Activated naive CD4-positive, alpha-beta T cell treated with anti-CD3 and anti-CD28 coated beads, Interleukin-2, amount 10 ng/mL, durations not matched to agents 7 days and 5 days (primary cell): Measurements from ENCODE around the gene HHIPL1.

Source experiments
- CTCF ChIA-PET: fragments of 350-600 bp; sonication (Branson Sonifier 250); formaldehyde crosslinking; loops from one replicate; lab custom pipeline; 2021; ENCODE audit warnings: antibody characterized with exemption; lab: Charles Lee
- DNase-seq: peaks from one replicate; pipeline ENCODE4 v3.0.0-alpha.2; 2020
- H3K27ac Mint-ChIP-seq: one replicate; pipeline ENCODE4 v1.8.0; 2021; ENCODE audit warnings: mild to moderate bottlenecking, moderate library complexity, mixed read lengths
- H3K27me3 Mint-ChIP-seq: one replicate; pipeline ENCODE4 v1.8.0; 2021; ENCODE audit warnings: mild to moderate bottlenecking, mixed read lengths
- H3K36me3 Mint-ChIP-seq: one replicate; pipeline ENCODE4 v1.8.0; 2021; ENCODE audit warnings: mixed read lengths
- H3K4me1 Mint-ChIP-seq: one replicate; pipeline ENCODE4 v1.8.0; 2021; ENCODE audit warnings: mixed read lengths
- H3K4me3 Mint-ChIP-seq: one replicate; pipeline ENCODE4 v1.8.0; 2021; ENCODE audit warnings: mild to moderate bottlenecking, moderate library complexity, mixed read lengths
- H3K9me3 Mint-ChIP-seq: one replicate; pipeline ENCODE4 v1.8.0; 2021; ENCODE audit warnings: mixed read lengths

The HHIPL1 gene

GRCh38 chr14:99619835-99620834 is 24.8 kb upstream of the HHIPL1 start:
- CTCF ChIA-PET = interaction anchor here (1.1 to 1.8 kb wide), 2 partner anchors 10 to 15 kb away, joined by 3 to 7 read pairs; no protein-coding TSS in a partner anchor
- no peaks in the 10 kb centered on the region for H3K36me3 Mint-ChIP-seq
- DNase-seq = no peak
- no peak overlapping the region for H3K27ac Mint-ChIP-seq
- no peaks in the 10 kb centered on the region for H3K4me1 Mint-ChIP-seq
- no peaks in the 10 kb centered on the region for H3K9me3 Mint-ChIP-seq
- H3K4me3 Mint-ChIP-seq = no peak overlapping the region
- H3K27me3 Mint-ChIP-seq = peaks cover 74% of the 10 kb centered on the region

- H3K36me3 Mint-ChIP-seq = no peaks in the 10 kb centered on the region
- DNase-seq = no peak
- CTCF ChIA-PET = interaction anchor here (1.1 kb wide), 1 partner anchor 97 kb away, joined by 3 read pairs; no protein-coding TSS in a partner anchor
- H3K4me1 Mint-ChIP-seq = no peaks in the 10 kb centered on the region
- H3K9me3 Mint-ChIP-seq = no peaks in the 10 kb centered on the region
- no peak overlapping the region for H3K27ac Mint-ChIP-seq
- peaks cover 67% of the 10 kb centered on the region for H3K27me3 Mint-ChIP-seq
- no peak overlapping the region for H3K4me3 Mint-ChIP-seq
Measured at GRCh38 chr14:99621948-99622347, 23.0 kb upstream of the HHIPL1 start.

- DNase-seq = no peak
- no peak overlapping the region for H3K27ac Mint-ChIP-seq
- H3K36me3 Mint-ChIP-seq = no peaks in the 10 kb centered on the region
- peaks cover 65% of the 10 kb centered on the region for H3K27me3 Mint-ChIP-seq
- CTCF ChIA-PET = no interaction called here
- H3K4me3 Mint-ChIP-seq = no peak overlapping the region
- H3K4me1 Mint-ChIP-seq = peaks cover 1% of the 10 kb centered on the region
- H3K9me3 Mint-ChIP-seq = no peaks in the 10 kb centered on the region
Measured at GRCh38 chr14:99624024-99624423, 20.9 kb upstream of the HHIPL1 start.

- no peaks in the 10 kb centered on the region for H3K9me3 Mint-ChIP-seq
- no peak for DNase-seq
- CTCF ChIA-PET = no interaction called here
- H3K4me1 Mint-ChIP-seq = peaks cover 2% of the 10 kb centered on the region
- no peak overlapping the region for H3K4me3 Mint-ChIP-seq
- peaks cover 56% of the 10 kb centered on the region for H3K27me3 Mint-ChIP-seq
- H3K27ac Mint-ChIP-seq = no peak overlapping the region
- H3K36me3 Mint-ChIP-seq = no peaks in the 10 kb centered on the region
Measured at GRCh38 chr14:99624971-99625370, 20.0 kb upstream of the HHIPL1 start.

GRCh38 chr14:99625476-99625875 is 19.5 kb upstream of the HHIPL1 start:
- Mint-ChIP-seq H3K27me3 (peaks cover 53% of the 10 kb centered on the region), H3K36me3 (no peaks in the 10 kb centered on the region), H3K4me3 (no peak overlapping the region), H3K4me1 (peaks cover 2% of the 10 kb centered on the region), H3K9me3 (no peaks in the 10 kb centered on the region), H3K27ac (no peak overlapping the region)
- CTCF ChIA-PET = no interaction called here
- DNase-seq = no peak

- Mint-ChIP-seq H3K4me1 (peaks cover 2% of the 10 kb centered on the region), H3K36me3 (no peaks in the 10 kb centered on the region)
Measured at GRCh38 chr14:99626041-99626648, 18.8 kb upstream of the HHIPL1 start.

GRCh38 chr14:99627100-99627499 is 17.8 kb upstream of the HHIPL1 start:
- CTCF ChIA-PET = interaction anchor here (1.1 to 2.1 kb wide), 5 partner anchors 9 to 101 kb away, joined by 3 to 5 read pairs (median 4); no protein-coding TSS in a partner anchor
- Mint-ChIP-seq H3K27me3 (peaks cover 54% of the 10 kb centered on the region), H3K4me1 (peaks cover 2% of the 10 kb centered on the region), H3K27ac (no peak overlapping the region), H3K36me3 (no peaks in the 10 kb centered on the region), H3K4me3 (no peak overlapping the region), H3K9me3 (no peaks in the 10 kb centered on the region)
- DNase-seq = no peak

More at GRCh38 chr14:99626041-99626648, 18.8 kb upstream of the HHIPL1 start:
- DNase-seq = no peak
- Mint-ChIP-seq H3K27me3 (peaks cover 53% of the 10 kb centered on the region), H3K4me3 (no peak overlapping the region), H3K9me3 (no peaks in the 10 kb centered on the region), H3K27ac (no peak overlapping the region)
- CTCF ChIA-PET = interaction anchor here (1.0 to 1.4 kb wide), 4 partner anchors 19 to 100 kb away, joined by 3 to 4 read pairs (median 3); no protein-coding TSS in a partner anchor

- Mint-ChIP-seq H3K36me3 (no peaks in the 10 kb centered on the region), H3K27me3 (peaks cover 48% of the 10 kb centered on the region), H3K9me3 (no peaks in the 10 kb centered on the region), H3K4me3 (no peak overlapping the region), H3K27ac (no peak overlapping the region), H3K4me1 (peaks cover 2% of the 10 kb centered on the region)
- no peak for DNase-seq
- CTCF ChIA-PET = interaction anchor here (0.6 to 2.1 kb wide), 10 partner anchors 9 to 133 kb away, joined by 3 to 11 read pairs (median 4); no protein-coding TSS in a partner anchor
Measured at GRCh38 chr14:99627510-99628381, 17.2 kb upstream of the HHIPL1 start.

- CTCF ChIA-PET = interaction anchor here (0.6 to 2.1 kb wide), 9 partner anchors 11 to 112 kb away, joined by 3 to 11 read pairs (median 5); no protein-coding TSS in a partner anchor
- Mint-ChIP-seq H3K36me3 (no peaks in the 10 kb centered on the region), H3K27ac (no peak overlapping the region), H3K4me1 (peaks cover 2% of the 10 kb centered on the region), H3K4me3 (no peak overlapping the region), H3K9me3 (no peaks in the 10 kb centered on the region), H3K27me3 (peaks cover 40% of the 10 kb centered on the region)
- DNase-seq = peak; percentile 78
Measured at GRCh38 chr14:99628887-99629618, 15.9 kb upstream of the HHIPL1 start.

GRCh38 chr14:99630202-99630601 is 14.7 kb upstream of the HHIPL1 start:
- H3K36me3 Mint-ChIP-seq = no peaks in the 10 kb centered on the region
- H3K4me3 Mint-ChIP-seq = no peak overlapping the region
- CTCF ChIA-PET = interaction anchor here (1.9 kb wide), 1 partner anchor 113 kb away, joined by 6 read pairs; no protein-coding TSS in a partner anchor
- peaks cover 33% of the 10 kb centered on the region for H3K27me3 Mint-ChIP-seq
- H3K4me1 Mint-ChIP-seq = peaks cover 2% of the 10 kb centered on the region
- H3K9me3 Mint-ChIP-seq = no peaks in the 10 kb centered on the region
- no peak overlapping the region for H3K27ac Mint-ChIP-seq
- DNase-seq = no peak

- CTCF ChIA-PET = interaction anchor here (0.7 kb wide), 1 partner anchor 112 kb away, joined by 3 read pairs; no protein-coding TSS in a partner anchor
- Mint-ChIP-seq H3K27ac (no peak overlapping the region), H3K9me3 (no peaks in the 10 kb centered on the region)
Measured at GRCh38 chr14:99632410-99633035, 12.4 kb upstream of the HHIPL1 start.

GRCh38 chr14:99633141-99633540 is 11.8 kb upstream of the HHIPL1 start:
- Mint-ChIP-seq H3K9me3 (no peaks in the 10 kb centered on the region), H3K4me3 (no peak overlapping the region), H3K4me1 (peaks cover 2% of the 10 kb centered on the region), H3K27ac (no peak overlapping the region), H3K27me3 (peaks cover 31% of the 10 kb centered on the region), H3K36me3 (no peaks in the 10 kb centered on the region)
- CTCF ChIA-PET = interaction anchor here (0.7 kb wide), 1 partner anchor 112 kb away, joined by 3 read pairs; no protein-coding TSS in a partner anchor
- DNase-seq = no peak

More at GRCh38 chr14:99632410-99633035, 12.4 kb upstream of the HHIPL1 start:
- H3K36me3 Mint-ChIP-seq = no peaks in the 10 kb centered on the region
- no peak overlapping the region for H3K4me3 Mint-ChIP-seq
- H3K4me1 Mint-ChIP-seq = peaks cover 2% of the 10 kb centered on the region
- no peak for DNase-seq
- peaks cover 37% of the 10 kb centered on the region for H3K27me3 Mint-ChIP-seq
